ENCODE measurements around the gene ATP8B1. TPM values are rescaled to one million over a fixed set of nuclear protein-coding genes. Genes with fewer than 3 reads are reported as not detected.
A peak's percentile ranks its signal among the peaks of the same experiment; 100 is the strongest.
"Not testable (repeated sequence)": the region's sequence is repeated elsewhere in the genome, so short reads cannot be mapped to it uniquely, and the experiment has no call there.

ATP8B1 gene
- total RNA-seq: under 1 TPM in 1 of 2 experiments, not detected in 1; 0.26 TPM

DNA sequence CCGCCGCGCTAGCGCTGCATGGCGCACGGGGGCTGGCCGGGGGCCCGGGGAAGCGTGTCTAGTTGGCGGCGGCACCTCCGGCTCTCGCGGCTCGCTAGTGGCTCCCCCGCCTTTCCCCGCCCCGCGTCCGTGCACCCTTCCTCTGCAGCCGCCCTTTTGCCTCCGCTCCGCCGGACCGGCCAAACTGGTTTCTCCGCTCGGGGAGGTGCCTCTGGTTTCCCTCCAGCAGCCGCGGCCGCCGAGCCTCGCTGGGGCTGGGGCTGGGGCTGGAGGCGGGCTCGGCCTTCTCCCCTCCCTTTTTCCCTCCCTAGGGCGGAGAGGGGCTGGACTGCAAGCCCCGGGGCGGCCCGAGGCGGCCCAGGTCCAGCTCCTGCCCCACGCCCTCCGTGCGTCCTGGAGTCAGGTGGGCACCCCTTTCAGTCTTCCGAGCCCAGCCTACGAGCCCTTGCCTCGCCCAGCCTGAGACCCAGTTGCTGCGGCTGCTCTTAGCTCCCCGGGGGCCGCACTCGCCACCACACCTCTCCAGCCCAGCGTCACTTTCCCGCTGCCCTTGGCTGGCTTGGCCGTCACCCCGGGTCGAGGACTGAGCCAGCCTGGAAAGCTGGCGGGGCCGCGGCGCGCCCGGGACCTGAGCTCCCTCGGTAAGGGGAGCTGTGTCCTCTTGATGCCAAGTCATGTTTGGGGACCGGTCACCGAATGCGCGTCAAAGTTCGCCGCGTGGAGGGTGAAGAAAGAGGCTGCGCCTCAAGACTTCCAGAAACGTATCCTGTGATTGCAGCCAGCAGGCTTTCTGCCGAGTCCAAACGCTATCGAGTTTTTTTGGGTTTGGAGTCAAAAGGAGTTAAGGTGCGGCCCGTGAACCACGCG lies at the start of gene ATP8B1:
ATP8B1 (minus strand) TSS at position 213 of the 867 bp plus-strand sequence. CDS start 71,508 bp downstream, outside the sequence.
- ATAC-seq: no peak
- Mint-ChIP-seq H3K4me1 (peaks cover 13% of the 10 kb centered on the region), H3K9me3 (ENCODE audit: low read depth) (no peaks in the 10 kb centered on the region), H3K4me3 (peak within 1 kb of the TSS; percentile 52), H3K27me3 (peaks cover 71% of the 10 kb centered on the region), H3K27ac (no peak within 1 kb of the TSS), H3K36me3 (no peaks in the 10 kb centered on the region)
- CTCF ChIA-PET: no interaction called here
- DNase-seq: no peak

GRCh38 chr18:57850063-57850462 lies 46.9 kb upstream of the ATP8B1 start:
- CTCF ChIA-PET: no interaction called here
- peaks cover 43% of the 10 kb centered on the region for H3K27me3 Mint-ChIP-seq
- no peak overlapping the region for H3K4me3 Mint-ChIP-seq
- no peak overlapping the region for H3K27ac Mint-ChIP-seq
- no peaks in the 10 kb centered on the region for H3K4me1 Mint-ChIP-seq
- no peak for DNase-seq
- H3K36me3 Mint-ChIP-seq: peaks cover 2% of the 10 kb centered on the region
- no peaks in the 10 kb centered on the region for H3K9me3 Mint-ChIP-seq (ENCODE audit: low read depth)
- no peak for ATAC-seq

GRCh38 chr18:57848374-57848773 lies 45.3 kb upstream of the ATP8B1 start:
- H3K9me3 Mint-ChIP-seq (ENCODE audit: low read depth); H3K4me1 Mint-ChIP-seq; DNase-seq; H3K27ac Mint-ChIP-seq; H3K36me3 Mint-ChIP-seq; CTCF ChIA-PET; ATAC-seq; H3K4me3 Mint-ChIP-seq: not testable (repeated sequence)
- H3K27me3 Mint-ChIP-seq: peaks cover 55% of the 10 kb centered on the region

- H3K4me1 Mint-ChIP-seq; H3K9me3 Mint-ChIP-seq (ENCODE audit: low read depth); H3K4me3 Mint-ChIP-seq; H3K36me3 Mint-ChIP-seq; ATAC-seq; H3K27ac Mint-ChIP-seq; DNase-seq; CTCF ChIA-PET: not testable (repeated sequence)
- peaks cover 60% of the 10 kb centered on the region for H3K27me3 Mint-ChIP-seq
These were observed 44.3 kb upstream of the ATP8B1 start for GRCh38 chr18:57847431-57847830.

GRCh38 chr18:57846258-57846657 lies 43.1 kb upstream of the ATP8B1 start:
- no peak for ATAC-seq
- Mint-ChIP-seq H3K36me3 (peaks cover 2% of the 10 kb centered on the region), H3K9me3 (ENCODE audit: low read depth) (peaks cover 2% of the 10 kb centered on the region), H3K4me1 (peaks cover 14% of the 10 kb centered on the region), H3K4me3 (no peak overlapping the region), H3K27ac (no peak overlapping the region), H3K27me3 (peaks cover 58% of the 10 kb centered on the region)
- CTCF ChIA-PET: no interaction called here
- DNase-seq: no peak

- H3K27ac Mint-ChIP-seq: no peak overlapping the region
- H3K36me3 Mint-ChIP-seq: peaks cover 2% of the 10 kb centered on the region
- H3K4me3 Mint-ChIP-seq: no peak overlapping the region
- ATAC-seq (no peak), DNase-seq (no peak)
- CTCF ChIA-PET: no interaction called here
- peaks cover 18% of the 10 kb centered on the region for H3K4me1 Mint-ChIP-seq
- peaks cover 2% of the 10 kb centered on the region for H3K9me3 Mint-ChIP-seq (ENCODE audit: low read depth)
- peaks cover 62% of the 10 kb centered on the region for H3K27me3 Mint-ChIP-seq
These were observed 42.5 kb upstream of the ATP8B1 start for GRCh38 chr18:57845605-57846074.

DNA sequence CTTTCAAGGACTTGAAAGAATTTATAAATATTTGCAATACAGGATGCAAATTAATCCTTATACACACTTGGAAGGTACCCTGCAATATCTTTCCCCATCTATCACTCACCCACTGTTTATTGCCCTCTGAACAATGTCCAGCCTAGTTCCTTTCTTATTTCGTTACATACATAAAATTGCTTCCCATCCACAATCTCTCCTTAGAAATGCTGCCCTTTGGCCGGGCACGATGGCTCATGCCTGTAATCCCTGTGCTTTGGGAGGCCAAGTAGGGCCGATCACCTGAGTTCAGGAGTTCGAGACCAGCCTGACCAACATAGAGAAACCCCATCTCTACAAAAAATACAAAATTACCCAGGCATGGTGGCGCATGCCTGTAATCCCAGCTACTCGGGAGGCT lies 41.2 kb upstream of the ATP8B1 start:
- Mint-ChIP-seq H3K4me3 (no peak overlapping the region), H3K4me1 (peaks cover 18% of the 10 kb centered on the region), H3K27ac (no peak overlapping the region), H3K36me3 (peaks cover 2% of the 10 kb centered on the region), H3K27me3 (peaks cover 61% of the 10 kb centered on the region), H3K9me3 (ENCODE audit: low read depth) (peaks cover 2% of the 10 kb centered on the region)
- ATAC-seq: no peak
- DNase-seq: no peak
- CTCF ChIA-PET: no interaction called here

DNA sequence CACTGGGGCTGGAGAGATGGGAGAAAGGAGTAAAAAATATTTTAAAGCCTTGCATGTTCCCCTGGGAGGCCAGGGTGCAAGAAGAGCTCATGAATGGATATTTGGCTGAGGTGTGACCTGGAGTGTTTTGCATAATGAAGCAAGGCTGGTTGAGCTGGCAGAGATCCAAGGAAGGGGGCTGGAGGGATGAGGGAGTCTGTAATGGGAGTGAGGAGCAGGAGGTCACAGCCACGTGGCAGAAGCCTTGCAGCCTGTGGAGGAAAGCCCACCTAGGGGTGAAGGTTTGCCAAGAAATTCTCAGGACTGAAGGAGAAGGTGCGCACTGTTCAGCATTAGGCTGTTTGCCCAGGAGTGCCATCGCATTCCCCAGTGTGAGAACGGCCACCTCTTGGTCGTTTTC lies 40.3 kb upstream of the ATP8B1 start:
- peaks cover 5% of the 10 kb centered on the region for H3K36me3 Mint-ChIP-seq
- peaks cover 6% of the 10 kb centered on the region for H3K9me3 Mint-ChIP-seq (ENCODE audit: low read depth)
- H3K27ac Mint-ChIP-seq: no peak overlapping the region
- DNase-seq (no peak), ATAC-seq (no peak)
- CTCF ChIA-PET: interaction anchor here (1.2 kb wide), 1 partner anchor 16 kb away, joined by 3 read pairs; no protein-coding TSS in a partner anchor
- peaks cover 22% of the 10 kb centered on the region for H3K4me1 Mint-ChIP-seq
- H3K4me3 Mint-ChIP-seq: no peak overlapping the region
- H3K27me3 Mint-ChIP-seq: peaks cover 65% of the 10 kb centered on the region

DNA sequence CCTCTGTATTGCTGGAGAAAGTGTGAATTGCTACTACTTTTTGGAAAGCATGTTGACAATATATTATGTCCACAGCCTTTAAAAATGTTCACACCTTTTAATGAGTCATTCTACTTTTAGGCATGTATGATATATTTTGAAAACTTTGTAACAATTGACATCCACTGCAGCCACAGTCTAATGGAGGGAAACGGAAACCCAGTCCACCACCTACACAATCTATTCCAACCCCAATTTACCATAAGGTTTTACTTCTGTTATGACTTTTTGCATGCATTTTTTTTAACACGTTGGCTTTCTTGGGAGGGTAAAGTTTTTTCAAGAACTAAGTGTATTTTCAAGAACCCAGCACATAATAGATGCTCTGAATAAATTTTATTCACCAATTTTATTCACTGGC lies 38.5 kb upstream of the ATP8B1 start:
- ATAC-seq (peak; percentile 60), DNase-seq (peak; percentile 65)
- Mint-ChIP-seq H3K4me3 (no peak overlapping the region), H3K36me3 (peaks cover 14% of the 10 kb centered on the region), H3K4me1 (peaks cover 31% of the 10 kb centered on the region), H3K9me3 (ENCODE audit: low read depth) (peaks cover 8% of the 10 kb centered on the region), H3K27ac (peak overlapping the region; percentile 2), H3K27me3 (peaks cover 68% of the 10 kb centered on the region)
- CTCF ChIA-PET: no interaction called here

DNA sequence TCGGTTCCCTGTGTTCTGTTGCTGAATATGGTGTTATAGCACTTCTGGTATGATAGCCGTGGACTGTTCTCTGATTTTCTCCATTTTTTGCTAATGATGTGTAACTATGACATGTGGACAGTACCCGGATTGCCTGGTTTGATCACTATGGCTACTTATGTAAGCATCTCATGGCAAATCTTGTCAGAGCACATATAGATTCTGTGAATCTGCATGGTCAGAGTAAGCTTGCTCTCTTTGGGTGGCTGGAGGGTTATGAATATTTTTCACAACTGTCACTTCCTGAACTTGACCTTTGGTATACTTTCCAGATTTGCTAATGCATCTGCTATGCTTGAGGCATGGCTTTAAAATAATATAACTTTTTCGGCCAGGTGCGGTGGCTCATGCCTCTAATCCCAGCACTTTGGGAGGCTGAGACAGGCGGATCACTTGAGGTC lies 36.8 kb upstream of the ATP8B1 start:
- ATAC-seq (no peak), DNase-seq (no peak)
- Mint-ChIP-seq H3K36me3 (peaks cover 24% of the 10 kb centered on the region), H3K4me3 (no peak overlapping the region), H3K9me3 (ENCODE audit: low read depth) (peaks cover 10% of the 10 kb centered on the region), H3K4me1 (peaks cover 31% of the 10 kb centered on the region), H3K27me3 (peaks cover 67% of the 10 kb centered on the region), H3K27ac (no peak overlapping the region)
- CTCF ChIA-PET: no interaction called here

DNA sequence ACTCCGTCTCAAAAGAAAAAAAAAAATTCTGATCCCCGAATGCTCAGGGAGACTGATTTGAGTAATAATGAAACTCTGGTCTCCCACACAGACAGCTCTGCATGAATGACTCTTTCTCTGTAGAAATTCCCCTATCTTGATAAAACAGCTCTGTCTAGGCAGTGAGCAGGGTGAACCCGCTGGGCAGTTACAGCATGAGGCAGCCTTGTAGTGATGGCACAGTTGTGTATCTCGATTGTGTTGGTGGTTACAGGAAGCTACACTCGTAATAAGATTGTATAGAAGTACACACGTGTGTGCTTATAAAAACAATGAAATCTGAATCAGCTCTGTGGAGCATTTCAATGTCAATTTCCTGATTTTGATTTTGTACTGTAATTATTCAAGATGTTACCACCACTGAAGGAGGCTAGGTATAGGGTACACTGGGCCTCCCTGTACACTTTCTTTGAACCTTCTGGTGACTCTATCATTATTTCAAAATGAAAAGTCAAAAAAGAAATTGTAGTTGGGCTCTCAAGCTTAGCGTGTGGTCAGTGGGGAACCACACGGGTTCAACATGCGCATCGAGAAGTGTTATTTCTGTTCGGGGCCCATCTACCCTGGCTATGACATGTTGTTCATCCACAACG lies 34.9 kb upstream of the ATP8B1 start:
- H3K4me1 Mint-ChIP-seq: peaks cover 42% of the 10 kb centered on the region
- H3K27me3 Mint-ChIP-seq: peaks cover 52% of the 10 kb centered on the region
- DNase-seq (peak; percentile 71), ATAC-seq (peak; percentile 85)
- H3K4me3 Mint-ChIP-seq: peak overlapping the region; percentile 15
- peaks cover 29% of the 10 kb centered on the region for H3K36me3 Mint-ChIP-seq
- peak overlapping the region; percentile 36 for H3K27ac Mint-ChIP-seq
- CTCF ChIA-PET: interaction anchor here (1.3 kb wide), 1 partner anchor 21 kb away, joined by 3 read pairs; no protein-coding TSS in a partner anchor
- peaks cover 8% of the 10 kb centered on the region for H3K9me3 Mint-ChIP-seq (ENCODE audit: low read depth)

- no peak for ATAC-seq
- H3K4me3 Mint-ChIP-seq: no peak overlapping the region
- peaks cover 40% of the 10 kb centered on the region for H3K27me3 Mint-ChIP-seq
- DNase-seq: no peak
- H3K4me1 Mint-ChIP-seq: peaks cover 41% of the 10 kb centered on the region
- no peak overlapping the region for H3K27ac Mint-ChIP-seq
- peaks cover 39% of the 10 kb centered on the region for H3K36me3 Mint-ChIP-seq
- peaks cover 13% of the 10 kb centered on the region for H3K9me3 Mint-ChIP-seq (ENCODE audit: low read depth)
- CTCF ChIA-PET: interaction anchor here (0.8 kb wide), 1 partner anchor 22 kb away, joined by 3 read pairs; no protein-coding TSS in a partner anchor
These were observed 33.4 kb upstream of the ATP8B1 start for GRCh38 chr18:57836557-57836956.

DNA sequence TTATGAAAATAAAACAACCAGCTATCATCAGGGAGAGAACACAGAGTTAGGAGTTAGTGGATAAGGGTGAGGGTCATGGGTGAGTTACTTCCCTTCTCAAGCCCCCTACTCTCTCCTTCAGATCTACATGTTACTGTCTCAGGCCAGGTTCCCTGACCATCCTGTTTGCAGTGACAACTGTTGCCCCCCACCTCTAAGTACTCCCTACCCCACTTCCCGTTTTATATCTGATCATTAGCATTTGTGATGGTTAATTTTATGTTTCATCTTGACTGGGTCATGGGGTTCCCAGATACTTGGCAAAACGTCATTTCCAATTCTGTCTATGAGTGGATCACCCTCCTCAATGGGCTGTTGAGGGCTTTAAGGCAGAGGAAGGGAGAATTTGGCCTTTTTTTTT lies 32.8 kb upstream of the ATP8B1 start:
- Mint-ChIP-seq H3K9me3 (ENCODE audit: low read depth) (peaks cover 13% of the 10 kb centered on the region), H3K4me1 (peaks cover 36% of the 10 kb centered on the region)
- CTCF ChIA-PET: no interaction called here

More for the DNA sequence above, 32.8 kb upstream of the ATP8B1 start:
- ATAC-seq (no peak), DNase-seq (no peak)
- no peak overlapping the region for H3K4me3 Mint-ChIP-seq
- H3K27ac Mint-ChIP-seq: no peak overlapping the region
- peaks cover 35% of the 10 kb centered on the region for H3K27me3 Mint-ChIP-seq
- peaks cover 42% of the 10 kb centered on the region for H3K36me3 Mint-ChIP-seq
